GM18505 (cell line): ENCODE results near the gene MYCBP2.
"Not testable (repeated sequence)": the region's sequence is repeated elsewhere in the genome, so short reads cannot be mapped to it uniquely, and the experiment has no call there.

Experiments
- ATAC-seq: cut with Tn5 transposase; IDR thresholded peaks from one replicate; pipeline ENCODE4 v1.9.1; 2021; ENCODE audit not compliant: unreplicated experiment
- POLR2A ChIP-seq: IDR thresholded peaks from 4 replicates; pipeline ENCODE4 v1.6.1; 2011; ENCODE audit warnings: borderline replicate concordance; ENCODE audit not compliant: insufficient read depth, insufficient read length; ENCODE audit errors: extremely low read depth

MYCBP2 gene

GRCh38 chr13:77328819-77329132, 1.9 kb upstream of the MYCBP2 start:
- TF ChIP-seq POLR2A: no peak
- peak; percentile 0 for ATAC-seq

- ATAC-seq: no peak
Observed at GRCh38 chr13:77325371-77325980, 1.4 kb downstream of the MYCBP2 start.

GRCh38 chr13:77323858-77324257, 3.0 kb downstream of the MYCBP2 start:
- ATAC-seq: no peak
- TF ChIP-seq POLR2A: no peak

More at GRCh38 chr13:77325371-77325980, 1.4 kb downstream of the MYCBP2 start:
- TF ChIP-seq POLR2A: no peak

- no peak for ATAC-seq
- no peak for TF ChIP-seq POLR2A
Observed at GRCh38 chr13:77319536-77319935, 7.4 kb downstream of the MYCBP2 start.

- no peak for ATAC-seq
- TF ChIP-seq POLR2A: no peak
Observed at GRCh38 chr13:77318741-77319140, 8.2 kb downstream of the MYCBP2 start.

- no peak for TF ChIP-seq POLR2A
- no peak for ATAC-seq
Observed at GRCh38 chr13:77316430-77316829, 10.5 kb downstream of the MYCBP2 start.

- not testable (repeated sequence) for ATAC-seq
Observed at GRCh38 chr13:77315509-77315908, 11.4 kb downstream of the MYCBP2 start.

- no peak for ATAC-seq
- TF ChIP-seq POLR2A: no peak
Observed at GRCh38 chr13:77313923-77314322, 13.0 kb downstream of the MYCBP2 start.

GRCh38 chr13:77312311-77312710, 14.6 kb downstream of the MYCBP2 start:
- no peak for TF ChIP-seq POLR2A
- ATAC-seq: no peak

GRCh38 chr13:77310579-77311279, 16.2 kb downstream of the MYCBP2 start:
- TF ChIP-seq POLR2A: no peak
- no peak for ATAC-seq

- TF ChIP-seq POLR2A: no peak
- no peak for ATAC-seq
Observed at GRCh38 chr13:77310161-77310560, 16.7 kb downstream of the MYCBP2 start.

- TF ChIP-seq POLR2A: no peak
- ATAC-seq: no peak
Observed at GRCh38 chr13:77309254-77309653, 17.6 kb downstream of the MYCBP2 start.

- no peak for ATAC-seq
- no peak for TF ChIP-seq POLR2A
Observed at GRCh38 chr13:77306458-77306857, 20.4 kb downstream of the MYCBP2 start.

- no peak for ATAC-seq
- TF ChIP-seq POLR2A: no peak
Observed at GRCh38 chr13:77305266-77305665, 21.6 kb downstream of the MYCBP2 start.
